Fibroblast of mammary gland (primary cell): ENCODE data around the gene SIGLEC9.

ENCODE experiments used
- DNase-seq: peaks from one replicate; pipeline ENCODE4 v3.0.0-alpha.2; 2010; ENCODE audit warnings: low read depth
- H3K4me3 ChIP-seq: 2 replicates; pipeline ENCODE4 v1.5.1; 2011; ENCODE audit warnings: low read depth, mild to moderate bottlenecking, low read length, moderate library complexity; ENCODE audit not compliant: control insufficient read depth
- CTCF ChIP-seq: conservative IDR thresholded peaks from 2 replicates; pipeline ENCODE4 v1.5.1; 2011; ENCODE audit warnings: low read depth, low read length, inconsistent platforms; ENCODE audit not compliant: control insufficient read depth, insufficient read depth

The SIGLEC9 gene

DNA sequence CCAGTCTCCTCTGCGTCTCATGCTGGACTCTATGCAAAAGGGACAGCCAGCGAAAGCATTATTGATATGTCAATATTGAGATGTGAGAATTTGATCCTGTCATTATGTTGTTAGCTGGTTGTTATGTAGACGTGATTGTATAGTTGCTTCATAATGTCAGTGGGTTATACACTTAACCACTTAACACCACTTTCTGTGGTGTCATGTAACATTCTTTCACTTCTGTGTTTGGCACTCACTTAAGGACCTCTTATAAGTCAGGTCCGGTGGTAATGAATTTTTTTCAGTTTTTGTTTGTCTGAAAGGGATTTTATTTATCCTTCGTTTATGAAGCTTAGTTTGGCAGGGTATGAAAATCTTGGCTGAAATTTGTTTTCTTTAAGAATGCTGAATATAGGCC lies 10.3 kb downstream of the SIGLEC9 start:
- DNase-seq = no peak
- H3K4me3 ChIP-seq = no peak overlapping the region
- no peak for TF ChIP-seq CTCF

DNA sequence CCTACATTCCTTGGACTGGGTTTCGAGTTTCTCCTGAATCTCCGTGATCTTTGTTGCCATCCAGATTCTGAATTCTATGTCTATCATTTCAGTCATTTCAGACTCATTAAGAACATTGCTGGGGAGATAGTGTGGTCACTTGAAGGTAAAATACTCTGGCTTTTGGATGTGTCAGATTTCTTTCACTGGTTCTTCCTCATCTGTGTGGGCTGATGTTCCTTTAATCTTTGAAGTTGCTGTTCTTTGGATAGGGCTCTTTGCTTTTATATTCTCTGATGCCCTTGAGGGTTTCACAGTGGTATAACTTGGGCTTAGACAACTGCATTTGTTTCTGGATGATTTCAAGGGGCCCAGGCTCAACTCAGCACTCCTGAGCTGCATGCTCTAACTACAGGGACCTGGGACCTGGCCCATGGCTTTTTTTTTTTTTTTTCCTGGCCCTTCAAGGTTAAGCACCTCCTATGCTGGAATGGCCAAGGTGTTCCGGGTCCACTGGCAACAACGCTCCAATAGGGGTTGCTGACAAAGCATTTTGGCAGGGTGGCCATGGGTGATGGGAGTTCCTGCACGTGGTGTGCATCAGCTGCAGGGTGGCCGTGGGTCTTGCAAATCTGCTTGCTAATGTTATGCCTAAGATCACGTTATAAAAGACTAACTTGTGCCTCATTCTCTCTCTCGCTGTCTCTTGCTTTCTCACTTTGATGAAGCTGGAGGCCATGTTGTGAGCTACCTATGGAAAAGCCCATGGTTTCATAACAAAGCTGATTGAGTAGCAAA lies 11.5 kb downstream of the SIGLEC9 start:
- DNase-seq = no peak
- no peak for TF ChIP-seq CTCF
- H3K4me3 ChIP-seq = no peak overlapping the region

- no peak overlapping the region for H3K4me3 ChIP-seq
- no peak for DNase-seq
- no peak for TF ChIP-seq CTCF
Measured at GRCh38 chr19:51136851-51137551, 12.3 kb downstream of the SIGLEC9 start.

- no peak for DNase-seq
- TF ChIP-seq CTCF = no peak
- no peak overlapping the region for H3K4me3 ChIP-seq
Measured at GRCh38 chr19:51137792-51138425, 13.2 kb downstream of the SIGLEC9 start.

DNA sequence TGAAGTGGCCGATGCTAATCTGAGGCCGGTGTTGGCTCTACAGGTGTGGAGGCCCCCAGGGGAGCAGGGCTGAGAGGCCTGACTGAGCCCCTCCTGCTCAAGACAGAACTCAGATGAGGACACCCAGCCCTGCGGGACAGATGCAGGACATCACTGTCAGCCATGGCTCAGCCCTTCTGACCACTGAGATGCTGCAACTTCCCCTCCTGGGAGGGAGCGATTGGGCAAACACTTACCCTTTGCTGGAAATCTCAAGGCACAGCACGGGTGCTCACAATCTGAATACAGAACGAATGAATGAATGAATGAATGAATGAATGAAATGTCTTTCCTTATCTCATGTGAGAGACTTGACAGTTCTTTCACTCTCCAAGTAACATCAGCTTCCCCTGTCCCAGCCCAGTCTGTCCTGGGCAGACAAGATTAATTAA lies 13.9 kb downstream of the SIGLEC9 start:
- H3K4me3 ChIP-seq = no peak overlapping the region
- no peak for TF ChIP-seq CTCF
- no peak for DNase-seq

DNA sequence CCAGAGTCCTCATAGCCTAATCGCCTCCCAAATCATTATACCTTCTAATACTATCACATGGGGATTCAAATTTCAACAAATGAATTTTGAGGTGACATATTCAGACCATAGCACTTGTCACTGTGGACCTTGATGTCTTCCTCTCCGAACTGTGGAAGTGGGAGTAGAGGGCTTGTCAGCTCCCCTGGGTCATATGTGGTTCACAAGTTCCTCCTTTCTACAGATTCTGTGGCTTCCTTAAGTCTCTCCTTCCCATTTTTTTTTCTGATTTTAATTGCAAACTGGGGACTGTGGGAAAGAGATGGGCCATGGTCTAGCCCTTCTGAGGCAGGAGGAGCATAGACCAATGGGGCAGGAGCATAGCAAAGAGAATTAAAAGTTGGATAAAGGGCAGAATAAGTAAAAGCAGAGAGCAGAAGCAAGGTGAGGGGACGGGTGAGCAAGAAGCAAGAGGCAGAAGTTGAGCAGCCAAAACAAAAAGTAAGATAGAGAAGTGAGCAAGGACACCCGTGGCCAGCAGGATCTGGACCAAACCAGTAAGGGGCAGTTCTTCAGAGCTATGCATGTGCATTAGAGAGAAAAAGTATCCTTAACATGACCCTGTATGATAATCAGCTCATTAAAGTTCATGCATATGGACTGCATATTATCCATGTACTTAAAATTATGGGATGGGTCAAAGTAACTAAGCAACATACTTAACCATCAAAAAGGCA lies 14.8 kb downstream of the SIGLEC9 start:
- TF ChIP-seq CTCF = no peak
- no peak overlapping the region for H3K4me3 ChIP-seq
- no peak for DNase-seq
